ENCODE results near the gene MTMR2.
"Not testable (repeated sequence)": the region's sequence is repeated elsewhere in the genome, so short reads cannot be mapped to it uniquely, and the experiment has no call there.

MTMR2 gene

GRCh38 chr11:95884802-95885201 lies 39.1 kb downstream of the MTMR2 start:
- no peak for DNase-seq (ENCODE audit: low read depth in 2 of 2)

- no peak for DNase-seq (ENCODE audit: low read depth in 2 of 2)
Observed at GRCh38 chr11:95884376-95884775, 39.5 kb downstream of the MTMR2 start.

GRCh38 chr11:95883381-95883780 lies 40.5 kb downstream of the MTMR2 start:
- DNase-seq (ENCODE audit: low read depth in 2 of 2): no peak

GRCh38 chr11:95877291-95877690 lies 46.6 kb downstream of the MTMR2 start:
- DNase-seq (ENCODE audit: low read depth in 2 of 2): no peak

- DNase-seq (ENCODE audit: low read depth in 2 of 2): not testable (repeated sequence)
Observed at GRCh38 chr11:95870877-95871276, 53.0 kb downstream of the MTMR2 start.

- no peak for DNase-seq (ENCODE audit: low read depth in 2 of 2)
Observed at GRCh38 chr11:95867105-95867504, 56.8 kb downstream of the MTMR2 start.

GRCh38 chr11:95863486-95864140 lies 60.3 kb downstream of the MTMR2 start:
- DNase-seq (ENCODE audit: low read depth in 2 of 2): no peak

GRCh38 chr11:95860024-95860423 lies 63.9 kb downstream of the MTMR2 start:
- DNase-seq (ENCODE audit: low read depth in 2 of 2): not testable (repeated sequence)

- not testable (repeated sequence) for DNase-seq (ENCODE audit: low read depth in 2 of 2)
Observed at GRCh38 chr11:95854362-95854761, 69.5 kb downstream of the MTMR2 start.

GRCh38 chr11:95853862-95854261 lies 70.0 kb downstream of the MTMR2 start:
- no peak for DNase-seq (ENCODE audit: low read depth in 2 of 2)

GRCh38 chr11:95853138-95853537 lies 70.8 kb downstream of the MTMR2 start:
- DNase-seq (ENCODE audit: low read depth in 2 of 2): no peak

GRCh38 chr11:95850137-95850536 lies 73.8 kb downstream of the MTMR2 start:
- DNase-seq (ENCODE audit: low read depth in 2 of 2): no peak

- no peak for DNase-seq (ENCODE audit: low read depth in 2 of 2)
Observed at GRCh38 chr11:95849087-95849825, 74.7 kb downstream of the MTMR2 start.

GRCh38 chr11:95845167-95845566 lies 78.7 kb downstream of the MTMR2 start:
- DNase-seq (ENCODE audit: low read depth in 2 of 2): no peak

- peak; percentile 21 to 27 for DNase-seq (ENCODE audit: low read depth in 2 of 2)
Observed at GRCh38 chr11:95835768-95836488, 88.0 kb downstream of the MTMR2 start.

GRCh38 chr11:95835351-95835750 lies 88.6 kb downstream of the MTMR2 start:
- DNase-seq (ENCODE audit: low read depth in 2 of 2): no peak

GRCh38 chr11:95833378-95833777 lies 90.5 kb downstream of the MTMR2 start:
- no peak for DNase-seq (ENCODE audit: low read depth in 2 of 2)

GRCh38 chr11:95832763-95833162 lies 91.1 kb downstream of the MTMR2 start:
- no peak for DNase-seq (ENCODE audit: low read depth in 2 of 2)

- no peak for DNase-seq (ENCODE audit: low read depth in 2 of 2)
Observed at GRCh38 chr11:95831198-95831883, 92.6 kb downstream of the MTMR2 start.

GRCh38 chr11:95829580-95830259 lies 94.2 kb downstream of the MTMR2 start:
- no peak for DNase-seq (ENCODE audit: low read depth in 2 of 2)

- no peak for DNase-seq (ENCODE audit: low read depth in 2 of 2)
Observed at GRCh38 chr11:95827696-95828095, 96.2 kb downstream of the MTMR2 start.

GRCh38 chr11:95821640-95822039 lies 102.3 kb downstream of the MTMR2 start:
- no peak for DNase-seq (ENCODE audit: low read depth in 2 of 2)
